Chondrocyte (in vitro differentiated cells): ENCODE data around the gene DYNLT1. TPM values are rescaled to one million over a fixed set of nuclear protein-coding genes. Genes with fewer than 3 reads are reported as not detected.
"Not testable (repeated sequence)": the region's sequence is repeated elsewhere in the genome, so short reads cannot be mapped to it uniquely, and the experiment has no call there.

ENCODE experiments used
- DNase-seq: peaks from one replicate; pipeline ENCODE4 v3.0.0; 2021; ENCODE audit warnings: mixed read lengths, low spot score
- H3K27ac Mint-ChIP-seq: one replicate; pipeline ENCODE4 v1.8.0; 2021; ENCODE audit warnings: mild to moderate bottlenecking, moderate library complexity, mixed read lengths; ENCODE audit not compliant: unreplicated experiment
- H3K27me3 Mint-ChIP-seq: 2 replicates; pipeline ENCODE4 v1.8.0; 2021; ENCODE audit warnings: low read depth, mixed read lengths
- H3K36me3 Mint-ChIP-seq: 2 replicates; pipeline ENCODE4 v1.8.0; 2021; ENCODE audit warnings: low read depth, mixed read lengths
- H3K4me1 Mint-ChIP-seq: 2 replicates; pipeline ENCODE4 v1.8.0; 2021; ENCODE audit warnings: low read depth, mild to moderate bottlenecking, mixed read lengths
- H3K4me3 Mint-ChIP-seq: one replicate; pipeline ENCODE4 v1.8.0; 2021; ENCODE audit warnings: mild to moderate bottlenecking, moderate library complexity, mixed read lengths; ENCODE audit not compliant: unreplicated experiment
- H3K9me3 Mint-ChIP-seq: 2 replicates; pipeline ENCODE4 v1.8.0; 2021; ENCODE audit warnings: low read depth, mixed read lengths
- total RNA-seq: library from RNA; stranded (reverse); gene quantifications from 3 replicates; pipeline ENCODE4 v1.2.1, GENCODE V29; 2021
- TF ChIP-seq, protein P1 (sequence below): fragments of 200-600 bp; sonication (generic); IDR thresholded peaks from 2 replicates; pipeline ENCODE4 v1.5.0; 2021; ENCODE audit warnings: antibody characterized with exemption, mild to moderate bottlenecking, moderate library complexity

The DYNLT1 gene
- total RNA-seq, 1 donor from 2014 or later = 171 TPM

- no peak overlapping the region for H3K4me3 Mint-ChIP-seq
Measured at GRCh38 chr6:158662607-158662953, 18.0 kb upstream of the DYNLT1 start.

GRCh38 chr6:158661156-158661685, 16.7 kb upstream of the DYNLT1 start:
- Mint-ChIP-seq H3K4me1 (peaks cover 8% of the 10 kb centered on the region), H3K27ac (no peak overlapping the region), H3K4me3 (no peak overlapping the region), H3K9me3 (no peaks in the 10 kb centered on the region), H3K36me3 (no peaks in the 10 kb centered on the region), H3K27me3 (peaks cover 11% of the 10 kb centered on the region)
- no peak for DNase-seq
- TF ChIP-seq, protein P1, sequence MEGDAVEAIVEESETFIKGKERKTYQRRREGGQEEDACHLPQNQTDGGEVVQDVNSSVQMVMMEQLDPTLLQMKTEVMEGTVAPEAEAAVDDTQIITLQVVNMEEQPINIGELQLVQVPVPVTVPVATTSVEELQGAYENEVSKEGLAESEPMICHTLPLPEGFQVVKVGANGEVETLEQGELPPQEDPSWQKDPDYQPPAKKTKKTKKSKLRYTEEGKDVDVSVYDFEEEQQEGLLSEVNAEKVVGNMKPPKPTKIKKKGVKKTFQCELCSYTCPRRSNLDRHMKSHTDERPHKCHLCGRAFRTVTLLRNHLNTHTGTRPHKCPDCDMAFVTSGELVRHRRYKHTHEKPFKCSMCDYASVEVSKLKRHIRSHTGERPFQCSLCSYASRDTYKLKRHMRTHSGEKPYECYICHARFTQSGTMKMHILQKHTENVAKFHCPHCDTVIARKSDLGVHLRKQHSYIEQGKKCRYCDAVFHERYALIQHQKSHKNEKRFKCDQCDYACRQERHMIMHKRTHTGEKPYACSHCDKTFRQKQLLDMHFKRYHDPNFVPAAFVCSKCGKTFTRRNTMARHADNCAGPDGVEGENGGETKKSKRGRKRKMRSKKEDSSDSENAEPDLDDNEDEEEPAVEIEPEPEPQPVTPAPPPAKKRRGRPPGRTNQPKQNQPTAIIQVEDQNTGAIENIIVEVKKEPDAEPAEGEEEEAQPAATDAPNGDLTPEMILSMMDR = no peak

More at GRCh38 chr6:158662607-158662953, 18.0 kb upstream of the DYNLT1 start:
- Mint-ChIP-seq H3K9me3 (no peaks in the 10 kb centered on the region), H3K4me1 (peaks cover 12% of the 10 kb centered on the region), H3K27ac (no peak overlapping the region), H3K27me3 (peaks cover 11% of the 10 kb centered on the region), H3K36me3 (no peaks in the 10 kb centered on the region)
- no peak for DNase-seq
- TF ChIP-seq, protein P1 = no peak

DNA sequence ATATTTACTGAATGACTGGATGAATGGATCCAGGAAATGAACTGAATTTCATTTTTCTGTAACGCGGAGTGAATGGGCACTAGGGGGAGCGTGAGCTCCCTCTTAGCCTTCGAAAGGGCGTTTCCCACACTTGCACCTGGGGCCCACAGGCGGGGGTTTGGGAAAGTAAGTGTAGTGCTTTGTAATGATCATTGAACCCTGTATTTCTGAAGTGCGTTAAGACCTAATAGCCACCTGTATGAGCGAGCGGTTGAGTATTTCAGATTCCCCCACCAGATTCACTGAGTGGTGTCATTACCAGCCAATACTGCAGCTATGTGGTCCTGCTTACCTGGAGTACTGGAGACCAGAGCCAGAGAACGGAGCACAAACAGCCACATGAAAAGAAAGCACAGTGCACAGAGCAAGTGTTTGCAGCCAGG, 15.8 kb upstream of the DYNLT1 start:
- no peak for DNase-seq
- Mint-ChIP-seq H3K36me3 (no peaks in the 10 kb centered on the region), H3K9me3 (no peaks in the 10 kb centered on the region), H3K27ac (no peak overlapping the region), H3K4me1 (peaks cover 10% of the 10 kb centered on the region), H3K4me3 (no peak overlapping the region), H3K27me3 (peaks cover 11% of the 10 kb centered on the region)
- TF ChIP-seq, protein P1 = peak; percentile 80

DNA sequence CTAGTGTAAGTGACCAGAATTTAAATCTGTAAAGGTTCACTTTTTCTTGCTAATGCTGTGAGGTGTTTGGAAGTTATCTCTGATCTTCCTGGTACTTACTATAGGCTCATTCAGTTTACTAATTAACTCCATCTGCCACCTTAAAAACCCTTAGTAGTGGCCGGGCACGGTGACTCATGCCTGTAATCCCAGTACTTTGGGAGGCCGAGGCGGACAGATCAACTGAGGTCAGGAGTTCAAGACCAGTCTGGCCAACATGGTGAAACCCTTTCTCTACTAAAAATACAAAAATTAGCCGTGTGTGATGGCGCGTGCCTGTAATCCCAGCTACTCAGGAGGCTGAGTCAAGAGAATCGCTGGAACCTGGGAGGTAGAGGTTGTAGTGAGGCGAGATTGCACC, 12.4 kb upstream of the DYNLT1 start:
- not testable (repeated sequence) for H3K36me3 Mint-ChIP-seq, H3K4me3 Mint-ChIP-seq, H3K27me3 Mint-ChIP-seq, H3K27ac Mint-ChIP-seq, DNase-seq, H3K9me3 Mint-ChIP-seq
- peaks cover 21% of the 10 kb centered on the region for H3K4me1 Mint-ChIP-seq

DNA sequence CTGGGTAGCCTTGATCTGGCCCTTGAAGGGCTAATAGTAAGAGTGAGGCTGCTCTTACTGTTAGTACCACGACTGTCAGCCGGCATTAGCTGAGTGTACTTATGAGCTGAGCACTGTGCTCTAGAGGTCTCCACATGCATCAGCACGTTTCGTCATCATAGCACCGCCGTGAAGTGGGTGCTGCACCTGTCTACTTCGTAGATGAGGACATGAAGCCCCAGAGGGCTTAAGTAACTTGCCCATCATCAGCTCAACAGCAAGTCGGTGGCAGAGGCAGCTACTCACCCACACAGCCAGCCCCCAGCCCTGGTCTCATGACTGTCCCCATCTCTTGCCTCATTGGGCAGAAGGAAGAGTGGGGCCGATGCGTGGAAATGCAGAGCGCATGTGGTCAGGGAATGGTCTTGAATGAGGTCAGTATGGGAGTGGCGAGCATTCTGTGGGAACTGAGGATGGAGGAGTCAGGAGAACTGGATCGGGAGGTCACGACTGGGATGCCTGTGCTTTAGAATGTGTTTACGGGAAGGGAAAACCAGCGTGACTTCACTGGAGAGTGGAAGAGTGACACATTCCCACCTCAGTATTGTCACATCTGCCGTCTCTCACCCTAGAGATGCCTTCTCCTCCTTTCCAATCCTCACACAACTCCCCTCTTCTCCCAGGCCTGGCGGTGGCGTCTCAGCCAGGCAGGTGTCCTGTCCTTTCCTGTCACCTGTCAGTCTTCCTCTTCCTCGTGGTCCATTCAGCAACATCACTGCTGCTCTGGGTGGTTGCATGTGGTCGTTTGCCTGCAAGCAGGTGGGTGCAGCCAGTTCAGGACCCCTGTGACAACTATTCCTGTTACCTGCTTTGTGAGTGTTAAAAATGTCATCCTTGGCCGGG, 11.3 kb upstream of the DYNLT1 start:
- Mint-ChIP-seq H3K36me3 (no peaks in the 10 kb centered on the region), H3K4me1 (peaks cover 21% of the 10 kb centered on the region), H3K27ac (no peak overlapping the region)

More for the DNA sequence above, 11.3 kb upstream of the DYNLT1 start:
- Mint-ChIP-seq H3K27me3 (no peaks in the 10 kb centered on the region), H3K4me3 (no peak overlapping the region), H3K9me3 (no peaks in the 10 kb centered on the region)
- no peak for DNase-seq
- TF ChIP-seq, protein P1 = no peak
